GM12873 (cell line): ENCODE results near the gene SELENOW.
"Not testable (repeated sequence)": the region's sequence is repeated elsewhere in the genome, so short reads cannot be mapped to it uniquely, and the experiment has no call there.

Experiments
- TF ChIP-seq, protein P1 (sequence below): IDR thresholded peaks from 2 replicates; pipeline ENCODE4 v1.5.1; 2012; ENCODE audit warnings: low read depth, mild to moderate bottlenecking, moderate library complexity, low read length, control low read depth; ENCODE audit not compliant: insufficient read depth; ENCODE audit errors: missing control alignments

SELENOW gene

DNA sequence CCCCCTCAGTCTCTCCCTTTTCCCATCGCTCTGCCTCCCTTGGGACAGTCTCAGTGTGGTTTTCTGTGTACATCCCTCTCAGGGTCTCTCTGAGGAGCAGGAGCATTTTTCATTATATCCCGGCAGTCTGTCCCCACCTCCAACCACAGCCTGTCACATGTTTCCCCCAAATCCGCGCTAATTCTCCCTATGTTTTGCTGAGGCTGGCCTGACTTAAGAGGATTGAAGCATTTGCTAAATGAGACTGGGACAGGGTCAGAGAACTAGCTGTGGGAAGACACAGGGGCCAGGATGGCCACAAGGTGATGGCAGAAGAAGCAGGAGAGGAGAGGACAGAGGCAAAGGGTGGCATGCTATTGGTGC, 20.4 kb downstream of the SELENOW start:
- TF ChIP-seq, protein P1, sequence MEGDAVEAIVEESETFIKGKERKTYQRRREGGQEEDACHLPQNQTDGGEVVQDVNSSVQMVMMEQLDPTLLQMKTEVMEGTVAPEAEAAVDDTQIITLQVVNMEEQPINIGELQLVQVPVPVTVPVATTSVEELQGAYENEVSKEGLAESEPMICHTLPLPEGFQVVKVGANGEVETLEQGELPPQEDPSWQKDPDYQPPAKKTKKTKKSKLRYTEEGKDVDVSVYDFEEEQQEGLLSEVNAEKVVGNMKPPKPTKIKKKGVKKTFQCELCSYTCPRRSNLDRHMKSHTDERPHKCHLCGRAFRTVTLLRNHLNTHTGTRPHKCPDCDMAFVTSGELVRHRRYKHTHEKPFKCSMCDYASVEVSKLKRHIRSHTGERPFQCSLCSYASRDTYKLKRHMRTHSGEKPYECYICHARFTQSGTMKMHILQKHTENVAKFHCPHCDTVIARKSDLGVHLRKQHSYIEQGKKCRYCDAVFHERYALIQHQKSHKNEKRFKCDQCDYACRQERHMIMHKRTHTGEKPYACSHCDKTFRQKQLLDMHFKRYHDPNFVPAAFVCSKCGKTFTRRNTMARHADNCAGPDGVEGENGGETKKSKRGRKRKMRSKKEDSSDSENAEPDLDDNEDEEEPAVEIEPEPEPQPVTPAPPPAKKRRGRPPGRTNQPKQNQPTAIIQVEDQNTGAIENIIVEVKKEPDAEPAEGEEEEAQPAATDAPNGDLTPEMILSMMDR: no peak

DNA sequence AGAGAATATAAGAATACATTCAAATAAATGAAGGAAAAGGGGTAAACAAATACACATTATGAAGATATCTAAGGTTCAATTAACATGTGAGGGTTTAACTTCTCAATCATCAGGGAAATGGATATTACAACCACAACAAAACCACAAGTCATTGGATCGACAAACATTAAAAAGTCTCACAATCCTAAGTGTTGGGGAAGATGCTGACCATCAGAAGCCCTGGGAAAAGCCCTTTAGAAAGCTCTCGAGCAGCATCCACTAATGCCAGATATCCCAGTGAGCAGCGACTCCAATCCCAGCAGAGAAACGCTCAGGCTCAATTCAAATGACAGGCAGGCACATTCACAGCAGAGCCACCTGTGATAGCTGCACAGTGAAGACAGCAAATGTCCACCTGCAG, 22.8 kb downstream of the SELENOW start:
- TF ChIP-seq, protein P1: no peak

DNA sequence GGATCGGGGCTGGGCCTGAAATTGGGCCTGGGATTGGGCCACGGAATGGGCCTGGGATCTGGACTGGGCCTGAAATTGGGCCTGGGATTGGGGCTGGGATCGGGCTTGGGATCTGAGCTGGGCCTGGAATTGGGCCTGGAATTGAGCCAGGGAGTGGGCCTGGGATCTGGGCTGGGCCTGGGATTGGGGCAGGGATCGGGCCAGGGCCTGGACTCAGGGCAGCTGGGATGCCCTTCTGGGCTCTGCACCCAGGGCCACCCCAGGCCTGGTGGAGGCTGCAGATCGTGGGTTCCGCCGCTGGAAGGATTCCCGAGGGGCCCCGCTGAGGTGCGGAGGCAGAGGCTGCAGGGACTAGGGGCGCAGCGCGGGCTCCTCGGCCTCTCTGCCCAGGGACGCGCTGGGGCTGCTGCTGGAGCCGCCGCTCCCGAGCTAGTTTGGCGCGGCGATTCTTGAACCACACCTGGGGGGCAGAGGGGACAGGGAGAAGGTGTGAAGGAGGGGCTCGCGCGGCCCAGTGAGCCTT, 24.1 kb downstream of the SELENOW start:
- TF ChIP-seq, protein P1: no peak

DNA sequence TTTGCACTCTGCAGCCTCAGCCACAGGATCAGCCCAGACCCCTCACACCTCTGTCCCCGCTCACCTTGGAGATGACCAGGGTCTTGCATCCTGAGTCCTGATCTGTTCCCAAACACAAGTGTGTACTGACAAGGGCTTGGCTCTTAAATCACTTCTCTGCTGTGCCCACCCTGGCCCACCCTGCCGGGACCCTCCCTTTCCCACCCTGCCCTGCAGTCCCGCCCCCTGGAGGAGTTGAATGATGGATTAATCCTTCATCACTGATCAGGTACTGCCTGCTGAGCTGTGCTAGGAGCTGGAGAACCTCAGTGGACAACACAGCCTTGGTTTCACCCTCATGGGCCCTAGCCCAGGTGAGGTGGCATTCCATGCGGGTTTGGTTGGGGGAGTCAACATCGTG, 25.9 kb downstream of the SELENOW start, which contains the start of gene TPRX1:
Gene TPRX1 (minus strand): TSS at position 101 of the 400 bp plus-strand sequence. CDS start 12 bp downstream, at position 89.
- TF ChIP-seq, protein P1: not testable (repeated sequence)

DNA sequence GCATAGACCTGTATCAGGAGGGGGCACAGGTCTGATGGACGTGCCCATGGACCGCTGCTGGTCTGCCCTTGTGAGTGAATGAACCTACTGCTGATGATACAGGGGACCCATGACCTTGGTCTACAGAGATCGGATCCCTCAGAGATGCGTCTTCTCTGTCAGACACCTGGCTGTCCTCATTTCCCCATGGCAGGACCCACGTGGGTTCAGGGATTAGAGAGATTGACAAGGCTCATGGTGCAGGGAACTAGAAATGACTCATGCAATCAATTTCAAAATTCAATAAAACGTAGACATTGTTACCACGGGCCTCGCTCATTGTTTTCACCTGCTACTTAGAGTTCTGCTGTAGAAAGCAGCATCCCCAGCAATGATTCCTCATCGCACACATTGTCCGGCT, 26.8 kb downstream of the SELENOW start:
- TF ChIP-seq, protein P1: no peak

DNA sequence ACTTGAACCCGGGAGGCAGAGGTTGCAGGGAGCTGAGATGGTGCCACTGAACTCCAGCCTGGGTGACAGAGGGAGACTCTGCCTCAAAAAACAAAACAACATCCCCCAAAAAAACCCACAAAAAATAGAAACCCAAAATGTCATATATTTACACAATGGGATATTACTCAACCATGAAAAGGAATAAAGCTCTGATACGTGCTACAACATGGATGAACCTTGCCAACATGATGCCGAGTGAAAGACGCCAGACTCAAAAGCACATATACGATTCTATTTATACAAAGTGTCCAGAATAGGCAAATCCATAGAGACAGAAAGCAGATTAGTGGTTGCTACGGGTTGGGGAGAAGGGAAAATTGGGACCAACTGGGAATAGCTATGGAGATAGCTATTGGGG, 27.9 kb downstream of the SELENOW start:
- TF ChIP-seq, protein P1: no peak

DNA sequence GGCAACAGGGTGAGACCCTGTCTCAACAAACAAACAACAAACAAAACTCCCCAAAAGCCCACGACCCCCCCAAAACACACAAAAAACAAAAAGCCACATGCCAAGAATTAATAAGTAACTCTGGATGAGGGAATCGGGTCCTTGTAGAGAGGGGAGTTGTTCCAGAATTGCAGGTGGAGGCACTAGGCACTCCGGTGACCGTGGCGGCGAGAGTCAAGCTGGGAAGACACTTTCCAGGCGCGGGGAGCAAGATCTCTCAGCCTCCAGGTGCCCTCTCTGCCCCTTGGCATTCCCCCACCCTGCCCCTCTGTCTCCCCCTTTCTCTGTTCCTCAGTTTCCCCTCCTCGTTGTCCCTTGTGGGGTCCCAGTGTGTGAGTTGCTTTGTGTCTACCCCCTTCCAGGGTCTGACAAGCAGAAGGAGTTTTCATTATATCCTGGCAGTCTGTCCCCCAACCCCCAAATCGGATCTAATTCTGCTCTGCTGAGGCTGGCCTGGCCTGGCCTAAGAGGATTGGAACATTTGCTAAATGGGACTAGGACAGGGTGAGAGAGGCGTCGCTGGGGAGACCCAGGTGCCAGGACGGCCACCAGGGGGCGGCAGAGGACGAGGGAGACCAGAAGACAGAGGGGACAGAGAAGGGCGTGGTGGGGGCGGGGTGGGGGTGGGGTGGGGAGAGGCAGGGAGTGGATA, 34.9 kb downstream of the SELENOW start:
- TF ChIP-seq, protein P1: peak; percentile 75
